Tibial artery (tissue), 4 donors: ENCODE measurements around the gene EXD3.

Experiments used
- DNase-seq, 2 donors: peaks; one replicate each; pipeline ENCODE4 v3.0.0-alpha.2; 2019
- H3K27ac ChIP-seq, 2 donors: fragments of 200-600 bp; sonication (generic) in 1 of 2; 1 replicate in 1 of 2; 2 replicates in 1 of 2; pipeline ENCODE4 v1.5.1; 2018 to 2019; ENCODE audit warnings: mild to moderate bottlenecking in 1 of 2
- H3K27me3 ChIP-seq, 2 donors: fragments of 200-600 bp; sonication (generic) in 1 of 2; one replicate each; pipeline versions ENCODE4 v1.5.1 to v1.6.0; 2016 to 2019
- H3K36me3 ChIP-seq, 3 donors: fragments of 200-600 bp; sonication (generic) in 2 of 3; one replicate each; pipeline ENCODE4 v1.5.1; 2016 to 2019; ENCODE audit warnings: mild to moderate bottlenecking in 2 of 3
- H3K4me1 ChIP-seq, 4 donors: fragments of 200-600 bp; sonication (generic) in 2 of 4; 1 replicate in 3 of 4; 2 replicates in 1 of 4; pipeline ENCODE4 v1.5.1; 2016 to 2019
- H3K4me3 ChIP-seq, 2 donors: fragments of 200-600 bp; sonication (generic) in 1 of 2; 1 replicate in 1 of 2; 2 replicates in 1 of 2; pipeline ENCODE4 v1.5.1; 2018 to 2019; ENCODE audit warnings: mild to moderate bottlenecking in 2 of 2
- H3K9me3 ChIP-seq, 3 donors: fragments of 200-600 bp; sonication (generic) in 1 of 3; one replicate each; pipeline ENCODE4 v1.5.1; 2016 to 2019
- intact Hi-C: fragments of 100-400 bp; cut with DNase I; formaldehyde crosslinking; loops from one replicate; pipeline ENCODE4 v1.15.0; 2023; ENCODE audit warnings: low total_unique reads
- TF ChIP-seq, protein P1 (sequence below), 2 experiments: fragments of 200-600 bp in 1 of 2; fragments of 450-650 bp in 1 of 2; IDR thresholded peaks; one replicate each; pipeline ENCODE4 v1.5.1; 2017 to 2019; ENCODE audit warnings: antibody characterized with exemption in 2 of 2, mild to moderate bottlenecking in 1 of 2, moderate library complexity in 1 of 2

The EXD3 gene

DNA sequence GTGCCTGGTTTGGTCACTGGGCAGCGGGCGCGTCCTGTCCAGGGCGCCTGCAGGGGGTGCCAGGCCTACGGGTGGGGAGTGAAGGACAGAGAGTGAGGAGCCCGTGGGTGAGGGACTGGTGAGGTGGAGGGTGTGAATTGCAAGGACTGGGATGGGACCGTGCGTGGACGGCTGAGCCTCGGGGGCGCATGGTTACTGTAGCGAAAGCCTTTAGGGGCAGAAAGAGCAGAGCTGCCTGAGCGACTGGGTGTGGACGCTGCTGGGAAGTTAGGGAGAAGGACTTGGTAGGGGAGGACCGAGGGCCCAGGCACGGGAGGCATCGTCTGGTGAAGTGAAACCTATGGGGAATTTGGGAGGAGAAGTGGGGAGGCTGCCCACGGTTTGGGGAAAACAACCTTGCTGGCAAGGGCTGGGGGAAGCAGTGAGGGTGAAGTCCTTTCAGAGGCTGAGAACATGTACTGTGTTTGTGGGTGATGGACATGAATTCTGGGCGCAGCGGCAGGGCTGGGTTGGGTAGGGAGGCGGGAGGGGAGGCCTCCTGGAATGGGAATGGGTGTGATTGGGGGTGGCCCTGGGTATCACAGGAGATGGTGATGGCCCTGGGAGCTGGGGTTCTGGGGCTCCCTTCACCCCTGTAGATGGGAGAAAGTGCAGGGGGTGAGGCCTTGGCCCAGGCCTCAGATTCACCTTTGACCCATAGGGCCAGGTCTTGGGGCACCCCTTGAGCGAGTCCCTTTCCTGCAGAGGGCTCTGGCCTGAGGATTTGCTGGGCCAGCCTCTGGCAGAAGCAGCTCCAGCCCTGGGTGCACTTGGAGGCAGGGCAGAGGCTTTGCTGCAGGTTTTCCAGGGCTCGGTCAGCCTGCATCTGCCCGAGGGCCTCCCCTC is 147.1 kb downstream of the EXD3 start:
- Histone ChIP-seq H3K4me3 (no peak overlapping the region), H3K4me1 (peaks cover 0 to 39% (median 30%) of the 10 kb centered on the region in 4 donors), H3K36me3 (peaks cover 20 to 31% (median 27%) of the 10 kb centered on the region in 3 donors), H3K9me3 (no peaks in the 10 kb centered on the region), H3K27me3 (peaks cover 0 to 70% of the 10 kb centered on the region in 2 donors), H3K27ac (no peak overlapping the region)
- intact Hi-C loops: no loop called here
- peak in 1 of 2 donors; percentile 59 for DNase-seq
- TF ChIP-seq, protein P1, sequence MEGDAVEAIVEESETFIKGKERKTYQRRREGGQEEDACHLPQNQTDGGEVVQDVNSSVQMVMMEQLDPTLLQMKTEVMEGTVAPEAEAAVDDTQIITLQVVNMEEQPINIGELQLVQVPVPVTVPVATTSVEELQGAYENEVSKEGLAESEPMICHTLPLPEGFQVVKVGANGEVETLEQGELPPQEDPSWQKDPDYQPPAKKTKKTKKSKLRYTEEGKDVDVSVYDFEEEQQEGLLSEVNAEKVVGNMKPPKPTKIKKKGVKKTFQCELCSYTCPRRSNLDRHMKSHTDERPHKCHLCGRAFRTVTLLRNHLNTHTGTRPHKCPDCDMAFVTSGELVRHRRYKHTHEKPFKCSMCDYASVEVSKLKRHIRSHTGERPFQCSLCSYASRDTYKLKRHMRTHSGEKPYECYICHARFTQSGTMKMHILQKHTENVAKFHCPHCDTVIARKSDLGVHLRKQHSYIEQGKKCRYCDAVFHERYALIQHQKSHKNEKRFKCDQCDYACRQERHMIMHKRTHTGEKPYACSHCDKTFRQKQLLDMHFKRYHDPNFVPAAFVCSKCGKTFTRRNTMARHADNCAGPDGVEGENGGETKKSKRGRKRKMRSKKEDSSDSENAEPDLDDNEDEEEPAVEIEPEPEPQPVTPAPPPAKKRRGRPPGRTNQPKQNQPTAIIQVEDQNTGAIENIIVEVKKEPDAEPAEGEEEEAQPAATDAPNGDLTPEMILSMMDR (IDR thresholded peaks at IDR 0.05): no peak

DNA sequence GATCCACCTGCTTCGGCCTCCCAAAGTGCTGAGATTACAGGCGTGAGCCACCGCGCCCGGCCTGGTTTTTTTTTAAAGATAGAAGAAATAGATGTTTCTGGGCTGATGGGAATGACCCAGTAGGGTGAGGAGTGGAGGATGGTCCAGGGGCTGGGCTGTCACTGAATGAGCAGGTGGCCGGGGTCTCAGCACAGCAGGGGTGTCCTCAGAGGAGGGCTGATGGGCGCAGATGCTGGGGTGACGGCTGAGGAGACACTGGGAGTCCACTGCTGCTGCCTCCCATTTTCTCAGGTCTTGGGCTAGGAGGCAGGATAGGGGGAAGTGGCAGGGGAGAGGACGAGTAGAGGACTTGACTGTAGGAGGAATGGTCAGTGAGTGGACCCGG is 147.8 kb downstream of the EXD3 start:
- H3K4me1 ChIP-seq: peaks cover 0 to 34% (median 27%) of the 10 kb centered on the region in 4 donors
- DNase-seq: no peak
- peaks cover 20 to 38% (median 27%) of the 10 kb centered on the region in 3 donors for H3K36me3 ChIP-seq
- no peak overlapping the region for H3K4me3 ChIP-seq
- H3K27me3 ChIP-seq: peaks cover 0 to 64% of the 10 kb centered on the region in 2 donors
- TF ChIP-seq, protein P1 (IDR thresholded peaks at IDR 0.05): no peak
- intact Hi-C loops: no loop called here
- no peaks in the 10 kb centered on the region for H3K9me3 ChIP-seq
- H3K27ac ChIP-seq: no peak overlapping the region

DNA sequence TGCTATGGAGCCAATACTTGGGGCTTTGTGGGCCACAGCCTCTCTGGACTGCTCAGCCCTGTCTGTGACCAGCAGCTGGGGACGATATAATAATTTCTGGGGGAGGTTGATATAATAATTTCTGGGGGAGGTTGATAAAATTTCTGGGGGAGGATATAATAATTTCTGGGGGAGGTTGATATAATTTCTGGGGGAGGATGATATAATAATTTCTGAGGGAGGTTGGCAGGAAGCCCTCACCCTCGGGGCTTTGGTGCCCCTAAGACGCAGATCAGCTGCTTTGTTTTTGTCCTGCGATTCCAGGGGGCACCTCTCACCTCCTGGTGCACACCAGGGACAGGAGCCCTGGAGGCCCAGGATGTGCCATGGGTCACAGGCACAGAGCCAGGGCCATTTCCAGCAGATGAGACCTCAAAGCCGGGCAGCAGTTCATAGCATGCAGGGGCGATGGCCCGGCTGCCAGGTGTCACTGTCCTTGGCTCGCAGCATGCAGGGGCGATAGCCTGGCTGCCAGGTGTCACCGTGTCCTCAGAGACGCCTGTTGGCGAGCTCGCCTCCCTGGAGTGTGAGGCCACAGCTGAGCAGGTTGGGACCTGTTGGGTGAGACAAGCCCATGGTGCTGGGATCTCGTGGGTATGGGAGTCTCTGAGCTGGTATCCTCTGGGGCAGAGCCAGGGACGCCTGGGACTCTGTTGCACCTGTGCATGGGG is 149.2 kb downstream of the EXD3 start:
- no peak overlapping the region for H3K4me3 ChIP-seq
- H3K36me3 ChIP-seq: peaks cover 20 to 50% (median 27%) of the 10 kb centered on the region in 3 donors
- TF ChIP-seq, protein P1 (IDR thresholded peaks at IDR 0.05): no peak
- peaks cover 3 to 48% (median 40%) of the 10 kb centered on the region in 4 donors for H3K4me1 ChIP-seq
- H3K27ac ChIP-seq: no peak overlapping the region
- no peaks in the 10 kb centered on the region for H3K9me3 ChIP-seq
- intact Hi-C loops: no loop called here
- peaks cover 0 to 49% of the 10 kb centered on the region in 2 donors for H3K27me3 ChIP-seq
- peak in 1 of 2 donors; percentile 58 for DNase-seq

DNA sequence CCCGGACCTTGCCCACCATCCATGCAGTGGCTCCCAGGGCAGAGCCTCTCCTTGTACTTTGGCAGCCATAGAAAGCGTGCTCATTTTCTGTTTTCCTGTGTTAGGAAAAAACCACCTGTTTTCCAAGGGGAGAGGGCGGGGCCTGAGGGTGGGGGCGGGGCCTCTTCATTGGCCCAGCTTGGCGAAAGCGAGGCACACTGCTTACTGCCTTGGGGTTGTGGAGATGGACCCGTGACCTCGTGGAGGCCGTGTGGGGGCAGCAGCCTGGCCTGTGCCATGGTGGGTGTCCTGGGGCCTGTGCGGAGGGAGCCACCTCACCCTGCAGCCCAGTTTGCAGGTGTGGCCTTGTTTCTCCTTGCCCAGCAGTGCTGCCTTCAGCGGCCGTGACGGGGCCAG is 149.9 kb downstream of the EXD3 start:
- Histone ChIP-seq H3K27me3 (peaks cover 0 to 44% of the 10 kb centered on the region in 2 donors), H3K27ac (no peak overlapping the region), H3K36me3 (peaks cover 20 to 52% (median 28%) of the 10 kb centered on the region in 3 donors), H3K4me1 (peaks cover 5 to 55% (median 46%) of the 10 kb centered on the region in 4 donors), H3K9me3 (no peaks in the 10 kb centered on the region), H3K4me3 (no peak overlapping the region)
- peak in 1 of 2 donors; percentile 51 for DNase-seq
- intact Hi-C loops: no loop called here
- TF ChIP-seq, protein P1 (IDR thresholded peaks at IDR 0.05): no peak

DNA sequence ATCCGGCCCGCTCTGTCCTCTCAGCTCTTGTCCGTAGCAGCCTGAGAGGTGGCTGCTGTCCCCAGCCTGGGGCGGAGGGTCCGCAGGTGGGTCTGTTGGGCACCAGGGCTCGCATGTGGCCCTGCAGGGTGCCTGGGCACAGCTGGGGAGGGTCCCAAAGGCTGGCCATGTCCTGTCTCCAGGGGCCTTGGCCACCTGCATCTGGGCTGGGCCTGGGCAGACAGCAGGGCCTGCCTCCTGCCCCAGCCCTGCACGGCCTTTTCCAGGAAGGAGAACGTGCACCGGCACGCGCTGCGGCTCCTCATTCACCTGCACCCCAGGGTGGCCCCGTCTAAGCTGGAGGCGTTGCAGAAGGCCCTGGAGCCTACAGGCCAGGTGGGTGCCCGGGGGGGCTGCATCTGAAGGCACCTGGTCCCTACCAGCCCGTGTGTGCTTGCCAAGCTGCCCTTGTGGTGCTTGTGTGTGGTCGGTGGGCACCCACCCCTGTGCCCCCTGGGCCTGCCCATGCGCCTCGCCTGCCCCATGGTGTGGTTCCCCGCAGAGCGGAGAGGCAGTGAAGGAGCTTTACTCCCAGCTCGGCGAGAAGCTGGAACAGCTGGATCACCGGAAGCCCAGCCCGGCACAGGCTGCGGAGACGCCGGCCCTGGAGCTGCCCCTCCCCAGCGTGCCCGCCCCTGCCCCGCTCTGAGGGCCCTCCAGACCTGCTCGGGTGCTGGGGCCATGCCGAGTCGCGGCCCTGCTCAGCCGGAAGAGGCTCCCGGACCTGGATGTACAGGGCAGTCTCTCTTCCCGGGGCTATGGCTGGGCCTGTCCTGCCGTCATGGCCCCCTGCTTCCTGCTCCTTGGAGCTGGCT is 150.5 kb downstream of the EXD3 start:
- no peak overlapping the region for H3K4me3 ChIP-seq
- peaks cover 5 to 56% (median 46%) of the 10 kb centered on the region in 4 donors for H3K4me1 ChIP-seq
- TF ChIP-seq, protein P1 (IDR thresholded peaks at IDR 0.05): no peak
- H3K27me3 ChIP-seq: peaks cover 0 to 38% of the 10 kb centered on the region in 2 donors
- peaks cover 20 to 58% (median 34%) of the 10 kb centered on the region in 3 donors for H3K36me3 ChIP-seq
- intact Hi-C loops: no loop called here
- no peaks in the 10 kb centered on the region for H3K9me3 ChIP-seq
- peak in 1 of 2 donors; percentile 40 for DNase-seq
- H3K27ac ChIP-seq: no peak overlapping the region
